ENCODE data around the gene RGS6.

GRCh38 chr14:72010474-72010873, 78.2 kb downstream of the RGS6 start:
- TF ChIP-seq CTCF (IDR thresholded peaks at IDR 0.05) (no peak), POLR2A (IDR thresholded peaks at IDR 0.05) (no peak)
